22Rv1 (cell line): Measurements from ENCODE around the gene POLR1H.
A peak's percentile ranks its signal among the peaks of the same experiment; 100 is the strongest.

Experiments used
- H3K27ac ChIP-seq: fragments of 450-650 bp; 2 replicates; pipeline ENCODE4 v1.5.1; 2017
- ZFX ChIP-seq: fragments of 450-650 bp; IDR thresholded peaks from 2 replicates; pipeline ENCODE4 v1.6.1; 2017; ENCODE audit warnings: antibody characterized with exemption, borderline replicate concordance
- TF ChIP-seq, protein P1 (sequence below): fragments of 450-650 bp; IDR thresholded peaks from 2 replicates; pipeline ENCODE4 v1.5.1; 2017; ENCODE audit warnings: mild to moderate bottlenecking

The POLR1H gene

DNA sequence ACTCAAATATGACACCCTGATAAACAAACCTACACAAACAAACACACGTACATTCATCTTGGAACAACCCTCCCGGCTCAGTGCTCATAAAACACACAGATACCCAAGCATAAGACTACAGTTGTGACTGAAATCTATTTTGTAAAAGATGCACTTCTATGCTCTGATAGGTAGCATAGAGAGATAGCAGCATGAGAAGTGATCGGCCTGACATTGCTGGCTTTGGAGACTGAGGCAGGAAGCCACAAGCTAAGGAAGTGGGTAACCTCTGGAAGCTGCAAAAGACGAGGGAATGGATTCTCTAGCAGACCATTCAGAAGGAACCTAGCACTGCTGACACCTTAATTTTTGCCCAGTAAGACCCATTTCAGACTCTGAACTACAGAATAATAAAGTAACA is 16.2 kb downstream of the POLR1H start:
- no peak for TF ChIP-seq ZFX
- TF ChIP-seq, protein P1, sequence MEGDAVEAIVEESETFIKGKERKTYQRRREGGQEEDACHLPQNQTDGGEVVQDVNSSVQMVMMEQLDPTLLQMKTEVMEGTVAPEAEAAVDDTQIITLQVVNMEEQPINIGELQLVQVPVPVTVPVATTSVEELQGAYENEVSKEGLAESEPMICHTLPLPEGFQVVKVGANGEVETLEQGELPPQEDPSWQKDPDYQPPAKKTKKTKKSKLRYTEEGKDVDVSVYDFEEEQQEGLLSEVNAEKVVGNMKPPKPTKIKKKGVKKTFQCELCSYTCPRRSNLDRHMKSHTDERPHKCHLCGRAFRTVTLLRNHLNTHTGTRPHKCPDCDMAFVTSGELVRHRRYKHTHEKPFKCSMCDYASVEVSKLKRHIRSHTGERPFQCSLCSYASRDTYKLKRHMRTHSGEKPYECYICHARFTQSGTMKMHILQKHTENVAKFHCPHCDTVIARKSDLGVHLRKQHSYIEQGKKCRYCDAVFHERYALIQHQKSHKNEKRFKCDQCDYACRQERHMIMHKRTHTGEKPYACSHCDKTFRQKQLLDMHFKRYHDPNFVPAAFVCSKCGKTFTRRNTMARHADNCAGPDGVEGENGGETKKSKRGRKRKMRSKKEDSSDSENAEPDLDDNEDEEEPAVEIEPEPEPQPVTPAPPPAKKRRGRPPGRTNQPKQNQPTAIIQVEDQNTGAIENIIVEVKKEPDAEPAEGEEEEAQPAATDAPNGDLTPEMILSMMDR = no peak
- no peak overlapping the region for H3K27ac ChIP-seq

DNA sequence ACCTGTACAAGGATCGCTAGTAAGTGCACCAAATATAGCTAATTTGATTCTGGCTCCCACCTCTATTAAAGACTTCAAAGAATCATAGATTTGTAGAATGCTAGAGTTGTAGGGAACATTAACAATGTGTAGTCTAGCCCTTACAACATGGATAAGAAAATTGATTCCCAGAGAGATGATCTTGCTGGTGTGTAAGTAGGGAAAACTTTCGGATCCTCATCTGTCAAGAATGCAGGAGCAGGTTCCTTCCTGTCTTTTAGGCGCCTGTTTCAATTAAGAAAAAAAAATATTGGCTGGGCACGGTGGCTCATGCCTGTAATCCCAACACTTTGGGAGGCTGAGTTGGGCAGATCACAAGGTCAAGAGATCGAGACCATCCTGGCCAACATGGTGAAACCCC is 26.8 kb downstream of the POLR1H start:
- H3K27ac ChIP-seq = no peak overlapping the region
- TF ChIP-seq, protein P1 = no peak
- no peak for TF ChIP-seq ZFX

DNA sequence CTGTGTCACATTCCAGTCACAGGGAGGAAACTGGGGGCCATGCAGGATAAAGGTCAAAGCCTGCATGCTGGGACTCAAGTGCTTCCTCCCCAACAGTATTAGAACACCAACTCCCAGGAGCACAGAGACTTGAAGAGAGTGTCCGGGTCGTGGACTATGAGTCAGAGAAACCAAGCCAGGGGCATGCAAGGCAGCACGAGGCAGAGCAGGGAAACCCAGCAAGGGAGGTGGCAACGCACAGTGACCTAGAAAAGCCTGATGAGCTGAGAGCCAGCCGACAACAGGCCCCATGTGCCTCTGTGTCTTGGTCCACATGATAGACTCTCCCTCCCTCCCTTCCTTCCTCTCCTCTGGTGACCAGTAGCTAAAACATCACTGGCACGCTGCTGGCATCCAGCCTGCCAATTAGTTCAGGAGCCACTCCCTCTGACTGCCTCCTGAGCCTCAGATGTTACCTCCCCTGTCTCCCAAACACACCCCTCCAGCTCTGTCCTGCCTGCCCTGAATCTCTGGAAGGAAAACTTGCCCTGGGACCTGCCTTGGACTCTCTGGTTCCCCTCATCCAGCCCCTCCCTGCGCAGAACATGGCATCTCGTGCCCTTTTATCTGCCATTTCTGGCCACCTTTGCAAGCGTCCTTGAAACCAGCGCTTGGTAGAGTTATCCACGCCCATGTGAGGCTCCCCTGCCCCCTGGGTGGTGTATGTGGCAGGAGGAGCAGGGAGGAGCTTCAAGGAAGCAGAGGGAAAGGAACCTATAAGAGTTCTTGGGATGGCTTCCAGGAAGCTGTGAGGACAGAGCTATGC is 30.7 kb downstream of the POLR1H start:
- TF ChIP-seq, protein P1 = no peak
- no peak for TF ChIP-seq ZFX
- peak overlapping the region; percentile 64 for H3K27ac ChIP-seq

DNA sequence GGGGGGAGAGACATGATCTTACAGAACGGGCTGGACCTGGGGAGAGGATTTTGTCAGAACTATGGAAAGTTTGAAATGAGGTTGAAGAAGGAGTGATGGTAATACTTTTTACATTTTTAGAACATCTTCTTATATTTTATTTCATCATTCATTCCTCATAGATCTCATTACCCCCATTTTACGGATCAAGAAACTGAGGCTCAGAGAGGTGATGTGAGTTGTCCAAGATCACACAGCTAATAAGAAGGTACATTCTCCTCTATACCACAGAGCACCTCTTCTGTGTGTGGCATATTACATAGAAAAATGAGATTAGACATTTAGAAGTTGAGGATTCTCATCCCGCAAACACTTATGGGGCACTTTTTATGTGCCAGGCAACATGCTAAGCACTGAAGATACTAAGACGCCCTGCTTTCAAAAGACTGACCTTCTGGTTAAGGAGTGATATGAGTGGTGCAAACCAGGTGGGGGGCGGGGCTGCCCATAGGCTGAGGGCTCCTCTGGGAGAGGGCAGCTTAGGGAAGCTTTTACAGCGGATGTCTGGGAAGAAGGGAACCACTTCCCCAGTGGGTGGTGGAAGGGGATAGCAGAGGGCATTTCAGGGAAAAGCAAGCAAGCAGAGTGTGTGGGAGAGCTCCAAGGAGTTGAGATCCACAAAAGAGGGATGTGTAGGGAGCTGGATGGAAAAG is 31.9 kb downstream of the POLR1H start:
- peak overlapping the region; percentile 64 for H3K27ac ChIP-seq
- TF ChIP-seq ZFX = no peak
- TF ChIP-seq, protein P1 = no peak

DNA sequence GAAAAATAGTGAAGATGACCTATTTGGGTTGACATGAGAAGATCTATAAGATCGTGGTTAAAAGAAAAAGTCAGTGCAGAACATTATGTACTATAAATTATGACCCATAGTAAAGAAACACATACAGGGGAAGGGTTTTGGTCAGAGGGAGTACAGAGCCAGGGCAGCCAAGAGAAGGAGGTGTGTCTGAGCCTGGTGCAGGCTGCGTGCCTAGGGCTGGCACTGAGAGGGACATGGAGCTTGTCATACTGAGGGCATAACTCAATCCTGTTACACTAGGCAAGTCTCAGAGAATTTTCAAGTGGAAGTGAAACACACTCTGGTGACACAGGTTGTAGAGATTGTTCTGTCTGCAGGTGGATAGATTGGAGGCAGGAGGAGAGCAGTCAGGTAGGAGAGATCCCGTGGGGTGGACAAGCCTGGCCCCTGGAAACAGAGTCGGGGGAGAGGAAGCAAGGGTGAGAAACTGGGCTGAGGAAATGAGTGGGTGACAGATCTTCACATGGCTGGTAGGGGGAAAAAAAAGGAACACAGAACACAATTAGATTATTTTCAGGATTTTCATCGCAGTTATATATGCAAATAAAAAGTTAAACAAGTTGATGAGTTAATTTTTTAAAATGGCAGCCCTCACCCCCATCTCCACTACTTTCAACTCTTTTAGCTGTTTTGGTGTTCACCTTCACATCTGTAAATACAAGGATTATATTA is 33.0 kb downstream of the POLR1H start:
- no peak overlapping the region for H3K27ac ChIP-seq
- no peak for TF ChIP-seq ZFX
- TF ChIP-seq, protein P1 = no peak

DNA sequence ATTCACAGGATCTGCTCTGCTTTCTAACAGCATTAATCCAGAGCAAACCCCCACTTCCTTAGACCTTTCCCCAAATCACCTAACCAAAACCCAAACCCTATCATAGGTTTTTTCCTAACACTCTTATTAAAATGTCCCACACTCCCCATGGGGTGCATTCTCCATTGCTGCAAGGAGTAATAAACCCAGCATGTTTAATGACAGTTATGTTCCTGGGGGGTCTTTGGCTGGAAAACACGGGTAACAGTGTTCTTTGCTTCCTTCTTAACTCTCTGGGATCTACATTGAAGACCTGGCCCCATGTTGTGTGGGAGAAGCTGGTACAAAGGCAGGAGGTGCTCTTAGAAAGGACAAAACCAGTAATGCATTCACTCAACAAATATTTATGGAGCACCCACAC is 35.8 kb downstream of the POLR1H start:
- H3K27ac ChIP-seq = no peak overlapping the region
- TF ChIP-seq, protein P1 = no peak
- no peak for TF ChIP-seq ZFX
